ENCODE data around the gene SP8.

SP8 gene

GRCh38 chr7:20779041-20779440, 7.6 kb downstream of the SP8 start:
- in situ Hi-C loops (cut with MboI; ENCODE audit: low pct_unique_long_range_greater_than_20kb, low sequenced_read_pairs), result loop anchor here (25.0 kb wide), 2 partner anchors 458 to 733 kb away; no protein-coding TSS in a partner anchor
- no peak for DNase-seq

GRCh38 chr7:20778063-20778721, 8.5 kb downstream of the SP8 start:
- in situ Hi-C loops (cut with MboI; ENCODE audit: low pct_unique_long_range_greater_than_20kb, low sequenced_read_pairs), result loop anchor here (25.0 kb wide), 2 partner anchors 459 to 734 kb away; no protein-coding TSS in a partner anchor

GRCh38 chr7:20777377-20778062, 9.2 kb downstream of the SP8 start:
- in situ Hi-C loops (cut with MboI; ENCODE audit: low pct_unique_long_range_greater_than_20kb, low sequenced_read_pairs), result loop anchor here (25.0 kb wide), 2 partner anchors 460 to 735 kb away; no protein-coding TSS in a partner anchor
- DNase-seq, result no peak

More at GRCh38 chr7:20778063-20778721, 8.5 kb downstream of the SP8 start:
- DNase-seq, result peak; percentile 46

GRCh38 chr7:20776942-20777341, 9.7 kb downstream of the SP8 start:
- in situ Hi-C loops (cut with MboI; ENCODE audit: low pct_unique_long_range_greater_than_20kb, low sequenced_read_pairs), result loop anchor here (25.0 kb wide), 2 partner anchors 460 to 735 kb away; no protein-coding TSS in a partner anchor
- DNase-seq, result no peak

- in situ Hi-C loops (cut with MboI; ENCODE audit: low pct_unique_long_range_greater_than_20kb, low sequenced_read_pairs), result loop anchor here (25.0 kb wide), 2 partner anchors 461 to 736 kb away; no protein-coding TSS in a partner anchor
- DNase-seq, result no peak
Observed at GRCh38 chr7:20776214-20776911, 10.3 kb downstream of the SP8 start.

- in situ Hi-C loops (cut with MboI; ENCODE audit: low pct_unique_long_range_greater_than_20kb, low sequenced_read_pairs), result no loop called here
Observed at GRCh38 chr7:20754001-20754400, 32.7 kb downstream of the SP8 start.

GRCh38 chr7:20749906-20750305, 36.8 kb downstream of the SP8 start:
- in situ Hi-C loops (cut with MboI; ENCODE audit: low pct_unique_long_range_greater_than_20kb, low sequenced_read_pairs), result no loop called here
- no peak for DNase-seq

More at GRCh38 chr7:20754001-20754400, 32.7 kb downstream of the SP8 start:
- DNase-seq, result no peak

- in situ Hi-C loops (cut with MboI; ENCODE audit: low pct_unique_long_range_greater_than_20kb, low sequenced_read_pairs), result no loop called here
- DNase-seq, result no peak
Observed at GRCh38 chr7:20748853-20749252, 37.8 kb downstream of the SP8 start.

- in situ Hi-C loops (cut with MboI; ENCODE audit: low pct_unique_long_range_greater_than_20kb, low sequenced_read_pairs), result no loop called here
- no peak for DNase-seq
Observed at GRCh38 chr7:20747001-20747400, 39.7 kb downstream of the SP8 start.

- in situ Hi-C loops (cut with MboI; ENCODE audit: low pct_unique_long_range_greater_than_20kb, low sequenced_read_pairs), result no loop called here
- DNase-seq, result no peak
Observed at GRCh38 chr7:20745702-20746101, 41.0 kb downstream of the SP8 start.

- in situ Hi-C loops (cut with MboI; ENCODE audit: low pct_unique_long_range_greater_than_20kb, low sequenced_read_pairs), result no loop called here
- DNase-seq, result no peak
Observed at GRCh38 chr7:20744954-20745446, 41.7 kb downstream of the SP8 start.

GRCh38 chr7:20742913-20743312, 43.8 kb downstream of the SP8 start:
- DNase-seq, result no peak
- in situ Hi-C loops (cut with MboI; ENCODE audit: low pct_unique_long_range_greater_than_20kb, low sequenced_read_pairs), result no loop called here

GRCh38 chr7:20741801-20742200, 44.9 kb downstream of the SP8 start:
- in situ Hi-C loops (cut with MboI; ENCODE audit: low pct_unique_long_range_greater_than_20kb, low sequenced_read_pairs), result no loop called here
- no peak for DNase-seq

- in situ Hi-C loops (cut with MboI; ENCODE audit: low pct_unique_long_range_greater_than_20kb, low sequenced_read_pairs), result no loop called here
- DNase-seq, result no peak
Observed at GRCh38 chr7:20738518-20739481, 47.9 kb downstream of the SP8 start.

- no peak for DNase-seq
Observed at GRCh38 chr7:20737840-20738448, 48.7 kb downstream of the SP8 start.

GRCh38 chr7:20735346-20736065, 51.2 kb downstream of the SP8 start:
- no peak for DNase-seq
- in situ Hi-C loops (cut with MboI; ENCODE audit: low pct_unique_long_range_greater_than_20kb, low sequenced_read_pairs), result no loop called here

More at GRCh38 chr7:20737840-20738448, 48.7 kb downstream of the SP8 start:
- in situ Hi-C loops (cut with MboI; ENCODE audit: low pct_unique_long_range_greater_than_20kb, low sequenced_read_pairs), result no loop called here
